ENCODE data around the gene PDXP.

Gene PDXP

GRCh38 chr22:37623075-37624016, 35.2 kb upstream of the PDXP start:
- Histone ChIP-seq H3K4me3 (ENCODE audit: low read depth, low read length) (no peak overlapping the region), H3K27me3 (no peaks in the 10 kb centered on the region), H3K36me3 (peaks cover 17% of the 10 kb centered on the region), H3K9me3 (no peaks in the 10 kb centered on the region), H3K4me1 (peaks cover 4% of the 10 kb centered on the region)
- TF ChIP-seq CTCF (IDR thresholded peaks at IDR 0.05; ENCODE audit: low read depth, low read length) = peak; percentile 79
- peak; percentile 83 for DNase-seq

- Histone ChIP-seq H3K4me3 (ENCODE audit: low read depth, low read length) (no peak overlapping the region), H3K27me3 (no peaks in the 10 kb centered on the region), H3K9me3 (no peaks in the 10 kb centered on the region), H3K4me1 (peaks cover 7% of the 10 kb centered on the region), H3K36me3 (peaks cover 11% of the 10 kb centered on the region)
- TF ChIP-seq CTCF (IDR thresholded peaks at IDR 0.05; ENCODE audit: low read depth, low read length) = no peak
- DNase-seq = no peak
Observed at GRCh38 chr22:37624017-37624365, 34.5 kb upstream of the PDXP start.

- no peak overlapping the region for H3K4me3 ChIP-seq (ENCODE audit: low read depth, low read length)
- H3K36me3 ChIP-seq = peaks cover 9% of the 10 kb centered on the region
- no peak for TF ChIP-seq CTCF (IDR thresholded peaks at IDR 0.05; ENCODE audit: low read depth, low read length)
- peaks cover 11% of the 10 kb centered on the region for H3K4me1 ChIP-seq
- H3K27me3 ChIP-seq = no peaks in the 10 kb centered on the region
- DNase-seq = no peak
- H3K9me3 ChIP-seq = no peaks in the 10 kb centered on the region
Observed at GRCh38 chr22:37624876-37625275, 33.6 kb upstream of the PDXP start.

GRCh38 chr22:37625737-37626136, 32.8 kb upstream of the PDXP start:
- Histone ChIP-seq H3K27me3 (no peaks in the 10 kb centered on the region), H3K9me3 (no peaks in the 10 kb centered on the region), H3K4me1 (peaks cover 14% of the 10 kb centered on the region), H3K4me3 (ENCODE audit: low read depth, low read length) (no peak overlapping the region), H3K36me3 (peaks cover 6% of the 10 kb centered on the region)
- no peak for DNase-seq
- no peak for TF ChIP-seq CTCF (IDR thresholded peaks at IDR 0.05; ENCODE audit: low read depth, low read length)

- peaks cover 17% of the 10 kb centered on the region for H3K4me1 ChIP-seq
- no peak for DNase-seq
- H3K9me3 ChIP-seq = no peaks in the 10 kb centered on the region
- H3K4me3 ChIP-seq (ENCODE audit: low read depth, low read length) = no peak overlapping the region
- no peak for TF ChIP-seq CTCF (IDR thresholded peaks at IDR 0.05; ENCODE audit: low read depth, low read length)
- no peaks in the 10 kb centered on the region for H3K27me3 ChIP-seq
- H3K36me3 ChIP-seq = peaks cover 6% of the 10 kb centered on the region
Observed at GRCh38 chr22:37626144-37626543, 32.4 kb upstream of the PDXP start.

DNA sequence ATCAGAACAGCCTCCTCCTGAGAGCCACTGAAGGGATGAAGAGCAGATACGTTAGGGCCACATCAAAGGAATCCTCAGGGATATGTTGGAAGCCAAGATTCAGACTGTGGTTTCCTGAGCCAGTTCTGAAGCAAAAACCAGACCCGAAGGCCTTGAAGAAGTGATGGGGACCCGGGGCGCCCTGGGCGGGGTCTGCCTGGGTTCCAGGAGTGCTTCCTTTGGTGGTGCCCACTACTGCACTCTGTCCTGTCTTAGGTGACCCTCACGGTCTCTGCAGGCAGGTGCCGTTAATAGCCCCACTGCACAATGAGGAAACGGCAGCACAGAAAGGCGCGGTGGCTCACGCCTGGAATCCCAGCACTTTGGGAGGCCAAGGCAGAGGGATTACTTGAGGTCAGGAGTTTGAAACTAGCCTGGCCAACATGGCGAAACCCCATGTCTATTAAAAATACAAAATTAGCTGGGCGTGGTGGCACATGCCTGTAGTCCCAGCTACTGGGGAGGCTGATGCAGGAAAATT, 31.9 kb upstream of the PDXP start:
- Histone ChIP-seq H3K36me3 (peaks cover 6% of the 10 kb centered on the region), H3K4me1 (peaks cover 21% of the 10 kb centered on the region), H3K4me3 (ENCODE audit: low read depth, low read length) (no peak overlapping the region), H3K9me3 (no peaks in the 10 kb centered on the region), H3K27me3 (no peaks in the 10 kb centered on the region)
- TF ChIP-seq CTCF (IDR thresholded peaks at IDR 0.05; ENCODE audit: low read depth, low read length) = no peak
- DNase-seq = no peak

All from BE2C (cell line).